PC-3 (cell line): ENCODE measurements around the gene RAB12. TPM values are rescaled to one million over a fixed set of nuclear protein-coding genes. Genes with fewer than 3 reads are reported as not detected.

Experiments
- ATAC-seq: fragments of 200-7000 bp; cut with Tn5 transposase; 2 replicates; pipeline ENCODE4 v1.9.1; 2020; ENCODE audit warnings: mild to moderate bottlenecking, moderate library complexity
- BruUV-seq: library from RNA; stranded (reverse); fragments of 400-500 nt; replicated peaks from 2 replicates; lab custom pipeline; 2021; lab: Mats Ljungman, UMichigan
- CTCF ChIA-PET: fragments of 300-600 bp; sonication (Branson Sonifier 250); formaldehyde crosslinking; loops from one replicate; lab custom pipeline; 2022; ENCODE audit warnings: antibody characterized with exemption; lab: Charles Lee
- POLR2A ChIA-PET: fragments of 300-600 bp; sonication (Branson Sonifier 250); formaldehyde crosslinking; loops from one replicate; lab custom pipeline; 2022; ENCODE audit warnings: antibody characterized with exemption; ENCODE audit not compliant: unreplicated experiment; lab: Charles Lee
- DNase-seq: peaks from one replicate; pipeline ENCODE4 v3.0.0-alpha.2; 2015
- H2AFZ ChIP-seq: fragments of 300-600 bp; sonication (generic); 2 replicates; pipeline ENCODE4 v1.6.0; 2016; ENCODE audit warnings: antibody characterized with exemption, low read length
- H3F3A ChIP-seq: fragments of 300-600 bp; sonication (generic); one replicate; pipeline ENCODE4 v1.6.0; 2017; ENCODE audit warnings: antibody characterized with exemption, low read length, control low read depth, mild to moderate bottlenecking; ENCODE audit not compliant: unreplicated experiment
- H3K27ac ChIP-seq: fragments of 300-600 bp; sonication (generic); 2 replicates; pipeline ENCODE4 v1.5.1; 2016; ENCODE audit warnings: mild to moderate bottlenecking, low read length
- H3K27me3 ChIP-seq: fragments of 300-600 bp; sonication (generic); 2 replicates; pipeline ENCODE4 v1.6.1; 2016; ENCODE audit warnings: low read length, mixed read lengths
- H3K36me3 ChIP-seq: fragments of 300-600 bp; sonication (generic); 2 replicates; pipeline ENCODE4 v1.6.1; 2016; ENCODE audit warnings: low read depth, mixed run types, low read length, mixed read lengths
- H3K4me1 ChIP-seq: fragments of 300-600 bp; sonication (generic); 2 replicates; pipeline ENCODE4 v1.5.1; 2016; ENCODE audit warnings: low read length; ENCODE audit not compliant: insufficient read depth
- H3K4me2 ChIP-seq: fragments of 300-600 bp; sonication (generic); 2 replicates; pipeline ENCODE4 v1.6.0; 2016; ENCODE audit warnings: low read length
- H3K4me3 ChIP-seq: fragments of 300-600 bp; sonication (generic); 2 replicates; pipeline ENCODE4 v1.5.1; 2016; ENCODE audit warnings: mild to moderate bottlenecking, low read length, mixed read lengths
- H3K79me2 ChIP-seq: fragments of 300-600 bp; sonication (generic); 2 replicates; pipeline ENCODE4 v1.6.1; 2017; ENCODE audit warnings: low read length, mixed read lengths
- H3K9ac ChIP-seq: fragments of 300-600 bp; sonication (generic); 2 replicates; pipeline ENCODE4 v1.6.0; 2016; ENCODE audit warnings: mild to moderate bottlenecking, low read length
- H3K9me2 ChIP-seq: fragments of 300-600 bp; sonication (generic); replicated peaks from 2 replicates; pipeline ENCODE4 v1.6.1; 2016; ENCODE audit warnings: mixed run types, low read length, mixed read lengths
- H3K9me3 ChIP-seq: fragments of 300-600 bp; sonication (generic); 2 replicates; pipeline ENCODE4 v1.6.1; 2016; ENCODE audit warnings: low read length, mixed read lengths
- H4K20me1 ChIP-seq: fragments of 300-600 bp; sonication (generic); 2 replicates; pipeline ENCODE4 v1.6.1; 2016; ENCODE audit warnings: low read length, mixed read lengths
- CTCF ChIP-seq: fragments of 300-600 bp; sonication (generic); conservative IDR thresholded peaks from 2 replicates; pipeline ENCODE4 v1.5.1; 2017; ENCODE audit warnings: antibody characterized with exemption, low read depth, mild to moderate bottlenecking, low read length
- EZH2 ChIP-seq: fragments of 300-600 bp; sonication (generic); IDR thresholded peaks from one replicate; pipeline ENCODE4 v1.6.1; 2017; ENCODE audit warnings: antibody characterized with exemption, mild to moderate bottlenecking, low read length; ENCODE audit not compliant: unreplicated experiment
- EZH2phosphoT487 ChIP-seq: fragments of 300-600 bp; sonication (generic); IDR thresholded peaks from 2 replicates; pipeline ENCODE4 v1.6.1; 2018; ENCODE audit warnings: mild to moderate bottlenecking, antibody characterized with exemption, low read length, borderline replicate concordance
- intact Hi-C: fragments of 100-400 bp; cut with micrococcal nuclease; formaldehyde crosslinking; loops from 2 replicates; pipeline ENCODE4 v1.9.0; 2023
- total RNA-seq: library from RNA; depleted of rRNA; stranded (reverse); fragments of >200 nt; gene quantifications from 2 replicates; pipeline ENCODE4 v1.2.3, GENCODE V29; 2014

The RAB12 gene
- total RNA-seq, 1 experiment from 2014 or later = 50.9 TPM

- H3K9me2 ChIP-seq = no peaks in the 10 kb centered on the region
- no peak for ATAC-seq
- no peaks in the 10 kb centered on the region for H3F3A ChIP-seq
- no peaks in the 10 kb centered on the region for H3K27me3 ChIP-seq
- no peaks in the 10 kb centered on the region for H3K36me3 ChIP-seq
- H3K4me1 ChIP-seq = peaks cover 14% of the 10 kb centered on the region
- no TSS peak for BruUV-seq
- H3K4me3 ChIP-seq = no peak overlapping the region
- no peaks in the 10 kb centered on the region for H3K79me2 ChIP-seq
- H3K4me2 ChIP-seq = no peak overlapping the region
- no peak overlapping the region for H3K9ac ChIP-seq
- ChIA-PET CTCF (interaction anchor here (0.7 kb wide), 2 partner anchors 38 to 397 kb away, joined by 4 to 8 read pairs; no protein-coding TSS in a partner anchor), POLR2A (interaction anchor here (0.6 kb wide), 1 partner anchor 739 kb away, joined by 11 read pairs; no protein-coding TSS in a partner anchor)
- H3K9me3 ChIP-seq = no peaks in the 10 kb centered on the region
- no peak for TF ChIP-seq EZH2phosphoT487
- no peak for TF ChIP-seq EZH2
- no peak for TF ChIP-seq CTCF
- intact Hi-C loops = loop anchor here (10.0 kb wide), 1 partner anchor 486 kb away; no protein-coding TSS in a partner anchor
- H4K20me1 ChIP-seq = no peaks in the 10 kb centered on the region
- no peak overlapping the region for H2AFZ ChIP-seq
- no peak for DNase-seq
- no peak overlapping the region for H3K27ac ChIP-seq
These were observed 49.7 kb downstream of the RAB12 start for GRCh38 chr18:8658858-8659485.

GRCh38 chr18:8659609-8660242 is 50.5 kb downstream of the RAB12 start:
- no peak for TF ChIP-seq EZH2
- no peak for TF ChIP-seq EZH2phosphoT487
- TF ChIP-seq CTCF = no peak
- H3K4me1 ChIP-seq = peaks cover 15% of the 10 kb centered on the region
- no peak overlapping the region for H3K9ac ChIP-seq
- DNase-seq (no peak), ATAC-seq (no peak)
- no peaks in the 10 kb centered on the region for H3K27me3 ChIP-seq
- no peaks in the 10 kb centered on the region for H3K9me2 ChIP-seq
- no peaks in the 10 kb centered on the region for H3F3A ChIP-seq
- H3K4me2 ChIP-seq = no peak overlapping the region
- no peaks in the 10 kb centered on the region for H3K9me3 ChIP-seq
- no peak overlapping the region for H3K4me3 ChIP-seq
- BruUV-seq = no TSS peak
- ChIA-PET CTCF (interaction anchor here (1.7 kb wide), 1 partner anchor 37 kb away, joined by 5 read pairs; no protein-coding TSS in a partner anchor), POLR2A (interaction anchor here (0.6 kb wide), 1 partner anchor 34 kb away, joined by 3 read pairs; no protein-coding TSS in a partner anchor)
- H2AFZ ChIP-seq = no peak overlapping the region
- no peak overlapping the region for H3K27ac ChIP-seq
- intact Hi-C loops = loop anchor here (10.0 kb wide), 1 partner anchor 485 kb away; no protein-coding TSS in a partner anchor
- H4K20me1 ChIP-seq = no peaks in the 10 kb centered on the region
- no peaks in the 10 kb centered on the region for H3K36me3 ChIP-seq
- H3K79me2 ChIP-seq = no peaks in the 10 kb centered on the region

- no peak overlapping the region for H2AFZ ChIP-seq
- H3K4me3 ChIP-seq = no peak overlapping the region
- intact Hi-C loops = no loop called here
- H3K27me3 ChIP-seq = no peaks in the 10 kb centered on the region
- no peaks in the 10 kb centered on the region for H3F3A ChIP-seq
- no peaks in the 10 kb centered on the region for H3K36me3 ChIP-seq
- POLR2A ChIA-PET = no interaction called here
- H3K9ac ChIP-seq = no peak overlapping the region
- H3K9me2 ChIP-seq = no peaks in the 10 kb centered on the region
- H3K4me1 ChIP-seq = peaks cover 21% of the 10 kb centered on the region
- CTCF ChIA-PET = interaction anchor here (1.7 kb wide), 1 partner anchor 36 kb away, joined by 5 read pairs; no protein-coding TSS in a partner anchor
- H4K20me1 ChIP-seq = no peaks in the 10 kb centered on the region
- TF ChIP-seq CTCF (no peak), EZH2 (no peak), EZH2phosphoT487 (no peak)
- no peaks in the 10 kb centered on the region for H3K9me3 ChIP-seq
- BruUV-seq = no TSS peak
- no peaks in the 10 kb centered on the region for H3K79me2 ChIP-seq
- DNase-seq = no peak
- ATAC-seq = no peak
- H3K27ac ChIP-seq = no peak overlapping the region
- no peak overlapping the region for H3K4me2 ChIP-seq
These were observed 51.1 kb downstream of the RAB12 start for GRCh38 chr18:8660316-8660715.
